Stimulated activated CD8-positive, alpha-beta memory T cell treated with anti-CD3 and anti-CD28 coated beads, Interleukin-2, amount 100 ng/mL, for 48 hours (primary cell): Measurements from ENCODE around the gene IGF2R.
A peak's percentile ranks its signal among the peaks of the same experiment; 100 is the strongest.
"Not testable (repeated sequence)": the region's sequence is repeated elsewhere in the genome, so short reads cannot be mapped to it uniquely, and the experiment has no call there.

Experiments used
- DNase-seq, 2 donors: peaks; one replicate each; pipeline ENCODE4 v3.0.0-alpha.2; 2020; ENCODE audit warnings: low read depth in 2 of 2

IGF2R gene

DNA sequence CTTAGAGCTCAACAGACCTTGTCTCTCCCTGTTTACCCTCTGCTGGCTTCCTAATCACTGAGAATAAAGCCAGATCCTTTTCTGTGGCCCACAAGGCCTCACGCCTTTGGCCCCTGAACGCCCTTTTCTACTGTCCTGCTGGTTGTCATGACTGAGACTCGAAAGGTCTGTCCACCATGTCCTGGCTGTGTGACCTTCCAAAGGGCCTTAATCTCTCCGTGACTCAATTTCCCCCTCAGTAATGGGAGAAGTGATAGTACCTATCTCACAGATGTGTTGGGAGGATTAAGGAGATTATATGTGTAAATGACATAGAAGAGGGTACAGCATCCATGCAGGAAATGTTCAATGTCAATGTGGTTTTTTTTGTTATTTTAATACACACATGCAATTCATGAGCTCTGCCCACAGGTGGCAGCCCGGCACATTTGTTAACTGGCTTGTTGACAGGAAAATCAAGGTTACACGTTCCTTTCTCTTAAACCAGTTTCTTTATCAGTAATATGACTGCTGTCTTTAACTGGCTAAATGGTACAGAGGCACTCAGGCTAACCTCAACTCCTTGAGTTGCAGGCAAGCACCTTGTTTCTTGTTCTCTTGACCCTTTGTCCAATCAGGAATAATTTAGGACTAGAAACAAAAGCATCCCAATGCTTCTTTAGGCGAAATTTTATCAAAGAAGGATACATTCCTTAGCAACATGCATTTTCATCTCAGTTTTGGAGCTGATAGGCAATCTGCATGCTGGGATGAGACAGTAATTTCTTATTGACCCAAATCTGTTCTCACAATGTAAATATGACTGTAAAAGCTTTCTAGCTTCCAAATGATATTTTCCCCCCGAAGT lies 169.3 kb downstream of the IGF2R start:
- peak; percentile 35 to 50 for DNase-seq

DNA sequence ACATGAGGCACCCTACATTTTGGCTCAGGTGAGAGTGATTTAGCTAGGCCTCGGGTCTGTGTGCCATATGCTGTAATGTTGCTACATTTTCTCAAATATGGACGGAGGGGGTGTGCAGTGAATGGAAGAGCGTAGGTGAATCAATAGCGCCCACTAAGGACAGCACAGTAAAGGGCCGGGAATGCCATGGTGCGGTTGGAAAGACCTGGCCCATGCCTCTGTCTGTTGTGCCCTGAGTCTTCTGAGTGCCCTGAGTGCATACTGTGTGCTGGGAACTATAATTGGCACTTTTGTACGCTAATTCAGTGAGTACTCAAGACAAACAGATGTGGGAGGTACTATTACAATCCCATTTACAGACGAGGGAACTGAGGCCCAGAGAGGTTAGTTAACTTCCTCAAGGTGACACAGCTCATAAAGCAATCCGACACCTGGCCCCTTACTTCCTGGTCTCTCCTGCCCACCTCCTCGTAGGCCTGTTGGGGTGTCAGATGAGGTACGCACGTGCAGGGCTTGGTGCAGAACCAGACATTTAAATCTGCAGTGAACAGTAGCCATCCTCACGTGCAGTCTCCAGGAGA lies 170.0 kb downstream of the IGF2R start:
- DNase-seq = no peak

DNA sequence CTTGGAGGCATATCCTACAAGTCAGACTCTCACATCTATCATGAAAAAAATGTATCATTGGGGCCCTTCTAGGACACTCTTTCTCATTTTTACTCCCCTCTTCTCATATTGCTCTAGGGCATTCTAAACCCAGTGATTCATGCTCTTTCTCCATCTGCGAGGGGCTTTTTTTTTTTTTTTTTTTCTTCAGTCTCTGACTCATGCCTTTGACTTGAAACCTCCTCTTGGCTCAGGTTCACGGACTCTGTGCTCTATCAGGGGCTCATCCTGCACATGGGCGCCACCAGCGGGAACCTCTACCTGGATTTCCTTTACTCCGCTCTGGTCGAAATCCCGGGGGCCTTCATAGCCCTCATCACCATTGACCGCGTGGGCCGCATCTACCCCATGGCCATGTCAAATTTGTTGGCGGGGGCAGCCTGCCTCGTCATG lies 170.6 kb downstream of the IGF2R start:
- DNase-seq = no peak

DNA sequence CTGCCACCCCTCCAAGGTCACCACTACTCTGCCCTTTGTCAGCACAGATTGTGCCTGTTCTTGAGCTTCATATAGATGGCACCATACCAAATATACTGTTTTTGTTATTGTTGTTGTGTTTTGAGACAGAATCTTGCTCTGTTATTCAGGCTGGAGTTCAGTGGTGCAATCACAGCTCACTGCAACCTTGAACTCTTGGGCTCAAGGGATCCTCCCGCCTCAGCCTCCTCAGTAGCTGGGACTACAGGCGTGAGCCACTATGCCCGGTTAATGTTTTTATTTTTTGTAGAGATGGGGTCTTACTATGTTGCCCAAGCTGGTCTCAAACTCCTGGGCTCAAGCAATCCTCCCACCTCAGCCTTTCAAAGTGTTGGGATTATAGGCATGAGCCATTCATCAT lies 171.6 kb downstream of the IGF2R start:
- DNase-seq = not testable (repeated sequence)

DNA sequence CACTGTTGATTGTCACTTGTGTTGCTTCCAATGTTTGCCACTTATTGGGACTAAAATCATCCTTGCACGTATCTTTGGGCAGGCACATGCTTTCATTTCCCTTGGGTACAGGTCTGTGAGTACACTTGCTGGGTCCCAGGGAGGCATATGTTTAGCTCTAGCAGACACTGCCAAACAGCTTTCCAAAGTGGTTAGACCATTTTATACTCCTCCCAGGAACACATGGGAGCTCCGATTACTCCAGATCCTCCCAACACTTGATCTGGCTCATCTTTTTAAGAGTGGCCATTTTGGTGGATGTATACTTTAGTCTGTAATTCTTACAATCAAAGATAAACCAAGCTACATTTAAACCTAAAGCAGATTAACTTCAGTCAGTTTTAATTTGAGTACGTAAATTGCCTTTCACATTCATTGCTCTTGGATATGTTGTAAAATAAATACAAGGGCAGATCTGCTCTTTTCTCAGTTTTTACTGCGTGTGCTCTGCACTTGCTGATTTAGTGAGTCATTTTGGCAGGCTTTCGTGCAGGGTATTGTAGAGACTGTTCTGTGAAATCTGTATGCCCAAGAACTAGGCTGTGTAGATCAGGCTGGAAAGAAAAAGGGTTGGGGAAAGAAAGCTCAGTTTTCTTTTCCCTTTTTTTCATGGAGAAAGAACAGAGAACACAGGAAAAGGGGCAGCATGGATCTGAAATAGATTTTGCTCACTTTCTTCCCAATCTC lies 172.3 kb downstream of the IGF2R start:
- DNase-seq = no peak

DNA sequence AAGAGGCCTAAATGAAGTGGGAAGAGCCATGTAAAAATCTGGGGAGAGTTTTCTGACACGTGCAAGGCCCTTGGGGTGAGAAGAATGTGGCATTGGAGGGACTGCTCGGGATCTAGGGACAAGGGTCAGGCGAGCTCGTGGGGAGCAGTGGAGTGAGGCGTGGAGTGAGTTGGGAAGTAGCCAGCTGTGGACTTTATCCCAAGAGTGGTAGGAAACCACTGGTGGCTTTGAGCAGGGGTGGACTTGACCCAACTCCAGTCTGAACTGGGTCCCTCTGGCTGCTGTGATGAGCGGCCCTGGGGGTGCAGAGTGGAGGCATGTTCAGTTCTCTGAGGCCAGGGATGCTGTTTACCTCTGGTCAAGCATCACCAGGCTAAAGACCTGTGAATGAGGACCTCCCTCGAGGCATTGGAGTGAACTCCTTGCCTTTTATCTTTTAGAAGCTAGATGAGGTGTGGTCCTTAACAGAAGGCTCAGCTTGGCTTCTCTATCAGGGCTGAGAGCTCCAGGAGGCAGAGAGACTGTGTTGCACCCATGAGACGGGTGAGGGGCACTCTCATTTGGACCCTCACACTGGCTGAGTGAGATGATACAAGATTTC lies 173.3 kb downstream of the IGF2R start:
- DNase-seq = no peak

DNA sequence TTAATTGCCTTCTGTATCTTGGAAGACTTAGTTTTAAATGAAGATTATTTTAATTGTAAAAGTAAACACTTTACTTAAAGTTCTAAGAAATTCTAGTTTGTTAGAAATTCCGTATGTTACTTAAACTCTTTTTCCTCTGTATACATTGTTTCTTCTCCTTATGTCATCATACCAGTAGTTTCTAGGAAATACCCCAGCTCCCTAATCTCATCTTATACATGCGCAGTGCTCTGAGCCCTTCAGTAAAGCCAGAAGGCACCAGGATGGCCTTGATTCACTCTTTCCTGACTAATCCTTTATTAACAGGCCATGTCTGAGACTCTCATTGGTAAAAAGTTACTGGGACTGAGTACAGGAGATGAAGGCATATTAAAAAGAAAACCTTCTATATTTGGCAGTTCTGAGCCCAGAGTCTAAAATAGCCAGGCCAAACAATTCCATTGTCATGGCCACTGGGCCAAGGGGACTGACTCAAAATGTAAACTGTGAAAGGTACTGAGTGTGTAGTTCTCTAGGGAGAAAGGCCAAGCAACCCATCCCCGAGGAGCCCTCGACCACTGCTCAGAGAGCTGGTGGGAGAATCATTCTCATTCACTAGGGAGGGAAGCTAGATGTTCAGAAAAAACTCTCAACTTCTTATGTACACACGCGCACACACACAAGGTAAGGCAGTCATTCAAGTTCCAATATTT lies 177.7 kb downstream of the IGF2R start:
- DNase-seq = no peak

DNA sequence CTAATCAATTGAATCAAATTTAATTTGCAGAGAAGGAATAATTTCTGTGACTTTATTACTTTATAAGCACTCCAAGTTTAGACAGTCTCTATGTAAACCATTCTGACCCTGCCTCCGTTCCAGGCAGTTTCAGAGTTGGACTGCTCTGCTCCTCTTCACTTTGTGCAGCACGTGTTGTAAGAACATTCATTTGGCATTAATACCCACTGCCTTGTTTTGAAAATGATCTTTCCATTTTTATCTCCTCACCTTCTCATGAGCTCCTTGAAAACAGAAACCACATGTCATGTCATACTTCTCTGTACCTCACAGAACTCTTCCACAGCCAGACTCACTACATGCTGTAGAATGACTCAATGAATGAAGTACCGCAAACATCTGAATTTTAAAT lies 178.3 kb downstream of the IGF2R start:
- DNase-seq = no peak

DNA sequence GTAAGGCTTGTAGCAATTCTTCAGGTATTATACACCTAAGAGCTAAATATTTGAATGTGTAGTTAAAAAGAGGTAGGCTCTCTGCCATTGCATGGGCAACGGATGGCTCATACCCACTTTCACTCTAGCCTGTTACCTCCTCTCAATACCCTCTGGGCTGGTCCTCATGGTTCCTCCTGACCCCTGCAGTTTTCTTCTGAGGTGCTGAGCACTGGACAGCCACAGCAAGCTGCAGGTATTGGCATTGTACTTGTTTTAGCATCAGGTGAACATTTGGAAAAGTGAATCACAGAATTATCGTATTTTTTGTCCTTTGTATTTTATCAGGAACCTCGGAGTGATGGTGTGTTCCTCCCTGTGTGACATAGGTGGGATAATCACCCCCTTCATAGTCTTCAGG lies 185.6 kb downstream of the IGF2R start:
- DNase-seq = no peak

DNA sequence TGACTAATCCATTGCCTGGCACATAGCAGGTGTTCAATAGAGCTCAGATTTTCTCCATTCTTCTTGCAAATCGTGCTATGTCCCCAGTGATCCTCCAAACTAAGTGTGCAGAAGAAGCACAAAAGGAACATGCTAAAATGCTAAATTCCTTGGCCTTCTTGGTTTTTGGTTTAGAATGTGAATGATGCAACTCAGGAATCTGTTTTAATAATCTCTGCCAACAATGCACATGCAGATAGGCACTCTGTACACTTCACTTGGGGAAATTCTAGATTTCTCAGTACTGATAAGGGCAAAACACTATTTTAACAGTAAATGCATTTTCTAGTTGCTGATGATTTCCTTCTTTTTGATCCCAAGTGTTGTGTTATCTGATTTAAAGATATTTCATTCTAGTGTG lies 188.0 kb downstream of the IGF2R start:
- DNase-seq = no peak

DNA sequence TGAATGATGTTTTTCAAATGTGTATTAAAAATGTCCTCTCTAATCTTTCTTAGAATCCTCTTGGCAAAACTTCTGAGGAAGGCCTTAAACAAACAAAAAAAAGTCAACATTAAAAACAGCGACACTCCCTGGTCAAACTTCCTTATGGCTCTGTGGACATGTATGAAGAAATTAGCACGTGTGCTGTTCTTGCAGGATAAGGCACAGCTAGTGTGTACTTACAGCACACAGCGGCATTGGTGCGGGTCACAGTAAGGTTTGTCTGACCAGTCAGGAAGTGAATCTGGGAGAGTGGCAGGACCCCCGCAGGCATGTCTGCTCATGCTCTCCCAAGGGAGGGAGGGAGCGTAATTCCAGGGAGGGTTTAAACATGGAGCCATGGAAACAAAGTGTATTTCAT lies 191.6 kb downstream of the IGF2R start:
- no peak for DNase-seq
